Measurements from ENCODE around the gene SLC20A1. TPM values are rescaled to one million over a fixed set of nuclear protein-coding genes. Genes with fewer than 3 reads are reported as not detected.
A peak's percentile ranks its signal among the peaks of the same experiment; 100 is the strongest.
"Not testable (repeated sequence)": the region's sequence is repeated elsewhere in the genome, so short reads cannot be mapped to it uniquely, and the experiment has no call there.

The SLC20A1 gene
- total RNA-seq, 1 donor, result 96.3 TPM

DNA sequence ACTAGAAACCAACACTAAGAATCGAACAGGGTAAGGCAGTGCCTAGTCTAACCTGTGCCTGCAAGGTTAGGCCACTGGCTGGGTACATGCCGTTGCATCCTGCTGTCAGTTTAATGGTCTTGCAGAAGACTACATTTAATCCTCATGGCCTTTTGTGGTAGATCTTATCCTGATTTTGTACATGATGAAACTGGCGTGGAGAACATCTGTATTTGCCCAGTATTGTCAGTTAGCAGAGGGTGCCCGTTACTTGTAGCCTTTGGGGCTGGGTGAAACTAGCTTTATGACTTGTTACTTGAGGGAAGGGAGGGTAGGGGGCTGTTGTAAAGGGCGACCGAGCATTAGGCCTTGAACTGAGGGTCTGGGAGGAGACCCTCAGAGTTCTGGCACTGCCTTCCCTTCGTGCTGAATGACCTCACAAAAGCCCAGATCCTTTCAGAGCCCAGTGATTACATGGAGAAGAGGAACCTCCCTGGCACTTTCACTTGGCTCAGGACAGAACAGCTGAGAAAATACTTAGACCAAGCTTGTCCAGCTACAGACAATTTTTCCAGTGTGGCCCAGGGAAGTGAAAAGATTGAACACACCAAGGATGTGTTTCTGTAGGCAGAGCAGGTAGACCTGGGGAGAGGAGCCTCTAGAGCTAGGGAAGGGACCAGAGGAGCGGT, 19.5 kb downstream of the SLC20A1 start:
- H3K4me1 ChIP-seq (ENCODE audit: insufficient read depth, low read length), result no peaks in the 10 kb centered on the region
- no peak for DNase-seq (ENCODE audit: insufficient read length, low spot score, missing footprints)
- H4K20me1 ChIP-seq (ENCODE audit: insufficient read depth, low read length), result peaks cover 16% of the 10 kb centered on the region
- H2AFZ ChIP-seq (ENCODE audit: low read length), result no peak overlapping the region
- H3K27me3 ChIP-seq (ENCODE audit: insufficient read depth, low read length), result no peaks in the 10 kb centered on the region
- peaks cover 53% of the 10 kb centered on the region for H3K36me3 ChIP-seq (ENCODE audit: insufficient read depth, low read length)
- H3K4me3 ChIP-seq (ENCODE audit: insufficient read depth, low read length), result no peak overlapping the region
- no peak overlapping the region for H3K27ac ChIP-seq (ENCODE audit: low read depth, low read length)
- TF ChIP-seq, protein P1, sequence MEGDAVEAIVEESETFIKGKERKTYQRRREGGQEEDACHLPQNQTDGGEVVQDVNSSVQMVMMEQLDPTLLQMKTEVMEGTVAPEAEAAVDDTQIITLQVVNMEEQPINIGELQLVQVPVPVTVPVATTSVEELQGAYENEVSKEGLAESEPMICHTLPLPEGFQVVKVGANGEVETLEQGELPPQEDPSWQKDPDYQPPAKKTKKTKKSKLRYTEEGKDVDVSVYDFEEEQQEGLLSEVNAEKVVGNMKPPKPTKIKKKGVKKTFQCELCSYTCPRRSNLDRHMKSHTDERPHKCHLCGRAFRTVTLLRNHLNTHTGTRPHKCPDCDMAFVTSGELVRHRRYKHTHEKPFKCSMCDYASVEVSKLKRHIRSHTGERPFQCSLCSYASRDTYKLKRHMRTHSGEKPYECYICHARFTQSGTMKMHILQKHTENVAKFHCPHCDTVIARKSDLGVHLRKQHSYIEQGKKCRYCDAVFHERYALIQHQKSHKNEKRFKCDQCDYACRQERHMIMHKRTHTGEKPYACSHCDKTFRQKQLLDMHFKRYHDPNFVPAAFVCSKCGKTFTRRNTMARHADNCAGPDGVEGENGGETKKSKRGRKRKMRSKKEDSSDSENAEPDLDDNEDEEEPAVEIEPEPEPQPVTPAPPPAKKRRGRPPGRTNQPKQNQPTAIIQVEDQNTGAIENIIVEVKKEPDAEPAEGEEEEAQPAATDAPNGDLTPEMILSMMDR (IDR thresholded peaks at IDR 0.05; ENCODE audit: extremely low read depth, low read depth, low read length), result no peak
- H3K79me2 ChIP-seq (ENCODE audit: insufficient read depth, low read length), result peaks cover 1% of the 10 kb centered on the region
- H3K4me2 ChIP-seq (ENCODE audit: insufficient read depth, low read length), result no peak overlapping the region
- no peaks in the 10 kb centered on the region for H3K9me3 ChIP-seq (ENCODE audit: low read depth, low read length)

DNA sequence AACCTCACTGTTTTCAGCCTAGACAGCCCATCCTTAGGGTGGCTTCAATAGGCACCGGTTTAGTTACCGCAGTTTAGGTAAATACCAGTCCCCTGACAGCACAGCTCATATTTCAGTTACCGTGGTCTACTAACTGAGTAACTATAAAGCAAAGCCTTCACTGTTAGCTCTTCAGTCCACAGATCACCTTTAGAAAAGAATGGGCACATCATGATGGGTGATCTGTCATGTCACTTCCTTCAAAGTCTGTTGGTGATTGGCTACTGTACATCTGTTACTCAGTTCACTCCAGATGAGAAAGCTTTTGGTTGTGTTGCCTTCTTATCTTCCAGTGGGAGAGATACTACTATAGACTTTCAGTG, 21.0 kb downstream of the SLC20A1 start:
- Histone ChIP-seq H3K4me3 (ENCODE audit: insufficient read depth, low read length) (no peak overlapping the region), H3K4me1 (ENCODE audit: insufficient read depth, low read length) (no peaks in the 10 kb centered on the region), H3K9me3 (ENCODE audit: low read depth, low read length) (no peaks in the 10 kb centered on the region), H3K4me2 (ENCODE audit: insufficient read depth, low read length) (no peak overlapping the region), H3K27ac (ENCODE audit: low read depth, low read length) (no peak overlapping the region), H2AFZ (ENCODE audit: low read length) (no peak overlapping the region), H4K20me1 (ENCODE audit: insufficient read depth, low read length) (peaks cover 7% of the 10 kb centered on the region), H3K27me3 (ENCODE audit: insufficient read depth, low read length) (no peaks in the 10 kb centered on the region), H3K79me2 (ENCODE audit: insufficient read depth, low read length) (no peaks in the 10 kb centered on the region), H3K36me3 (ENCODE audit: insufficient read depth, low read length) (peaks cover 38% of the 10 kb centered on the region)
- peak; percentile 65 for DNase-seq (ENCODE audit: insufficient read length, low spot score, missing footprints)
- TF ChIP-seq, protein P1 (IDR thresholded peaks at IDR 0.05; ENCODE audit: extremely low read depth, low read depth, low read length), result no peak

DNA sequence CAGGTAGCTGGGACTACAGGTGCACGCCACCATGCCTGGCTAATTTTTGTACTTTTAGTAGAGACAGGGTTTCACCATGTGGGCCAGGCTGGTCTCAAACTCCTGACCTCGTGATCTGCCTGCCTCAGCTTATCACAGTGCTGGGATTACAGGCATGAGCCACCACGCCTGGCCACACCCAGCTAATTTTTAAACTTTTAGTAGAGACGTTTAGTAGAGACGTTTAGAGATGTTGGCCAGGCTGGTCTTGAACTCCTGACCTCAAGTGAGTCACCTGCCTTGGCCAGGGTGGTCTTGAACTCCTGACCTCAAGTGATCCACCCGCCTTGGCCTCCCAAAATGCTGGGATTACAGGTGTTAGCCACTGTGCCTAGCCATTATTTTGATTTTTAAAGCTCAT, 21.8 kb downstream of the SLC20A1 start:
- not testable (repeated sequence) for H3K4me3 ChIP-seq (ENCODE audit: insufficient read depth, low read length); H3K79me2 ChIP-seq (ENCODE audit: insufficient read depth, low read length); H4K20me1 ChIP-seq (ENCODE audit: insufficient read depth, low read length); H3K4me2 ChIP-seq (ENCODE audit: insufficient read depth, low read length); H3K9me3 ChIP-seq (ENCODE audit: low read depth, low read length); H2AFZ ChIP-seq (ENCODE audit: low read length); DNase-seq (ENCODE audit: insufficient read length, low spot score, missing footprints); H3K4me1 ChIP-seq (ENCODE audit: insufficient read depth, low read length); H3K27ac ChIP-seq (ENCODE audit: low read depth, low read length); H3K27me3 ChIP-seq (ENCODE audit: insufficient read depth, low read length)
- peaks cover 31% of the 10 kb centered on the region for H3K36me3 ChIP-seq (ENCODE audit: insufficient read depth, low read length)

DNA sequence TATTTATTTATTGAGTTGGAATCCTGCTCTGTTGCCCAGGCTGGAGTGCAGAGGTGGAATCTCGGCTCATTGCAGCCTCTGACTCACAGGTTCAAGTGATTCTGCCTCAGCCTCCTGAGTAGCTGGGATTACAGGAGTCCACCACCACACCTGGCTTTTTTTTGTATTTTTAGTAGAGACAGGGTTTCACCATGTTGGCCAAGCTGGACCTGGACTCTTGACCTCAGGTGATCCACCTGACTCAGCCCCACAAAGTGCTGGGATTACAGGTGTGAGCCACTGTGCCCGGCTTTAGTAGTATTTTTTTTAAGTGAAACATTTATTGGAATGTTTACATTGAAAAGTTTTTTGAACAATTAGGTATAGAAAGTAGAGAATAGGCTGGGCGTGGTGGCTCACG, 23.9 kb downstream of the SLC20A1 start:
- Histone ChIP-seq H3K4me3 (ENCODE audit: insufficient read depth, low read length) (no peak overlapping the region), H3K36me3 (ENCODE audit: insufficient read depth, low read length) (peaks cover 10% of the 10 kb centered on the region), H4K20me1 (ENCODE audit: insufficient read depth, low read length) (no peaks in the 10 kb centered on the region), H3K9me3 (ENCODE audit: low read depth, low read length) (no peaks in the 10 kb centered on the region), H3K79me2 (ENCODE audit: insufficient read depth, low read length) (no peaks in the 10 kb centered on the region), H3K27ac (ENCODE audit: low read depth, low read length) (no peak overlapping the region), H3K4me1 (ENCODE audit: insufficient read depth, low read length) (no peaks in the 10 kb centered on the region), H3K27me3 (ENCODE audit: insufficient read depth, low read length) (no peaks in the 10 kb centered on the region), H3K4me2 (ENCODE audit: insufficient read depth, low read length) (no peak overlapping the region), H2AFZ (ENCODE audit: low read length) (no peak overlapping the region)
- TF ChIP-seq, protein P1 (IDR thresholded peaks at IDR 0.05; ENCODE audit: extremely low read depth, low read depth, low read length), result no peak
- DNase-seq (ENCODE audit: insufficient read length, low spot score, missing footprints), result no peak
